Testis (tissue), 2 donors: ENCODE measurements around the gene HSPA5.

Experiments used
- CTCF ChIP-seq, 3 experiments: fragments of 450-650 bp in 2 of 3; fragments of 200-600 bp in 1 of 3; sonication (generic) in 1 of 3; IDR thresholded peaks; one replicate each; pipeline ENCODE4 v1.5.1; 2016 to 2019; ENCODE audit warnings: antibody characterized with exemption in 3 of 3, mild to moderate bottlenecking in 2 of 3, moderate library complexity in 1 of 3
- POLR2A ChIP-seq: fragments of 450-650 bp; IDR thresholded peaks from one replicate; pipeline ENCODE4 v1.6.1; 2017; ENCODE audit warnings: antibody characterized with exemption, mild to moderate bottlenecking, moderate library complexity

- TF ChIP-seq CTCF (IDR thresholded peaks at IDR 0.05) = peak in 2 of 3 experiments; percentile 6 to 14
- TF ChIP-seq POLR2A = peak; percentile 97
Measured at GRCh38 chr9:125241000-125241862, at the start of gene HSPA5.
